NCI-H2227 (cell line): ENCODE measurements around the gene WDR37.
A peak's percentile ranks its signal among the peaks of the same experiment; 100 is the strongest.
"Not testable (repeated sequence)": the region's sequence is repeated elsewhere in the genome, so short reads cannot be mapped to it uniquely, and the experiment has no call there.

Experiments
- DNase-seq: peaks from one replicate; lab custom pipeline; 2025; ENCODE audit not compliant: unreplicated experiment; lab: John Stamatoyannopoulos, UW

Gene WDR37, protein sequence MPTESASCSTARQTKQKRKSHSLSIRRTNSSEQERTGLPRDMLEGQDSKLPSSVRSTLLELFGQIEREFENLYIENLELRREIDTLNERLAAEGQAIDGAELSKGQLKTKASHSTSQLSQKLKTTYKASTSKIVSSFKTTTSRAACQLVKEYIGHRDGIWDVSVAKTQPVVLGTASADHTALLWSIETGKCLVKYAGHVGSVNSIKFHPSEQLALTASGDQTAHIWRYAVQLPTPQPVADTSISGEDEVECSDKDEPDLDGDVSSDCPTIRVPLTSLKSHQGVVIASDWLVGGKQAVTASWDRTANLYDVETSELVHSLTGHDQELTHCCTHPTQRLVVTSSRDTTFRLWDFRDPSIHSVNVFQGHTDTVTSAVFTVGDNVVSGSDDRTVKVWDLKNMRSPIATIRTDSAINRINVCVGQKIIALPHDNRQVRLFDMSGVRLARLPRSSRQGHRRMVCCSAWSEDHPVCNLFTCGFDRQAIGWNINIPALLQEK

GRCh38 chr10:1056326-1057105 lies at the start of gene WDR37:
TSS of gene WDR37 (plus strand) at chr10:1056385. CDS start at chr10:1072156, 15,771 bp downstream.
- DNase-seq = peak; percentile 81

DNA sequence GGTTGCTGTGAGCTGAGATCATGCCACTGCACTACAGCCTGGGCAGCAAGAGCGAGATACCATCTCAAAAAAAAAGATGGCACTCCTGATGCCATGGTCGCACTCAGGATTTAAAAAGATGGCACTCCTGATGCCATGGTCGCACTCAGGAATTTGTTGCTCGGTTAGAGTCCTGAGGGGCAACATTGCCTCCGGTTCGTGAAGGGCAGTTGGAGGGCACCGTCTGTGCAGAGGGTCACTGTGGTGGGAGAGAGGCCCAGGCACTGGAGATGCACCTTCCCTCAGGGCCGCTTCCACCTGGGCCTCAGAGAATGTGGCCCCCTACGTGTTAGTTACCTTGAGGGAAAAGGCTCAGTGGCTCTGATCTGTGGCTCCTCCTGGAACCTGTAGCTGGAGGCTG lies 49.6 kb upstream of the WDR37 start:
- DNase-seq = no peak

DNA sequence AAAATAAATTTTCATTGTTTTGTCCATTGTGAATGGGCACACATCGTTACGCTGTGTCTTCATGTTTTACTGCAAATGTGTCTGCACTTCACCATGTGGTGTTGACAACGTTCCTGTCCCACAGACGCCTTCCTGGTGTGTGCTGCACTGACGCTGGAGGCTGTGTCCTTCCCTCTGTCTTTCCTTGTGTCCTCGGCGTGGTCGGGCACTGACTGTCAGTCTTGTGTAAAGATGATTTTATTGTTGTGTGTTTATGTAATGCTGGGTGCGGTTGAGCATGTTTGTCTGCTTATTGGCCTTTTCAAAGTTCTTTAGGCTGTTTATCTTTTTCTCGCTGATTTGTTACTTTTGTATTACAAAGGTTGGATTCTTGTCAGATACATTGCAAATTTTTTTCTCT lies 48.6 kb upstream of the WDR37 start:
- DNase-seq = no peak

- DNase-seq = no peak
Measured at GRCh38 chr10:1009071-1009494, 47.1 kb upstream of the WDR37 start.

DNA sequence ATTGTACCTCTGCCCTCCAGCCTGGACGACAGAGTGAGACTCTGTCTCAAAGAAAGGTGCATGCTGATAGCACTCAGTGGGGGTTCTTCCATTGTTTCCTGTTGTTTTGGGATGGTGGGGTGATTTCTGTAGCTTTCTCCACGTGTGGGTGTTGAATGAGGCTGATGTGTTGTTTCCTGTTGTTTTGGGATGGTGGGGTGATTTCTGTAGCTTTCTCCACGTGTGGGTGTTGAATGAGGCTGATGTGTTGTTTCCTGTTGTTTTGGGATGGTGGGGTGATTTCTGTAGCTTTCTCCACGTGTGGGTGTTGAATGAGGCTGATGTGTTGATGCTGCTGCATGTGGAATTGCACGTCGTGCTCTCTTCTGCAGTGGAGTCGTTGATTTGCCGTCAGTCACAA lies 46.2 kb upstream of the WDR37 start:
- DNase-seq = not testable (repeated sequence)

DNA sequence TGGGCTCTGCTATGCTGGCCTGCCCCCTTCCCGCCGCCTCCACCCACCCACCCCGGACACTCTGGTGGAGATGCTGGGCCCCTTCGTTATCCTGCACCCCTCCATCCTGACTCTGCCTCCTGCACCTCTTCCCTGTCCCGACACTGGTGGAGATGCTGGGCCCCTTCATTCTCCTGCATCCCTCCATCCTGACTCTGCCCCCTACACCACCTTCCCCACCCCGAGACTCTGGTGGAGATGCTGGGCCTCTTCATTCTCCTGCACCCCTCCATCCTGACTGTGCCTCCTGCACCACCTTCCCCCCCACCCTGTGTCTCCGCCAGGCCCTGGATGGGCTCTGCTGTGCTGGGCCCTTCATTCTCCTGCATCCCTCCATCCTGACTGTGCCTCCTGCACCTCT lies 45.5 kb upstream of the WDR37 start:
- no peak for DNase-seq

DNA sequence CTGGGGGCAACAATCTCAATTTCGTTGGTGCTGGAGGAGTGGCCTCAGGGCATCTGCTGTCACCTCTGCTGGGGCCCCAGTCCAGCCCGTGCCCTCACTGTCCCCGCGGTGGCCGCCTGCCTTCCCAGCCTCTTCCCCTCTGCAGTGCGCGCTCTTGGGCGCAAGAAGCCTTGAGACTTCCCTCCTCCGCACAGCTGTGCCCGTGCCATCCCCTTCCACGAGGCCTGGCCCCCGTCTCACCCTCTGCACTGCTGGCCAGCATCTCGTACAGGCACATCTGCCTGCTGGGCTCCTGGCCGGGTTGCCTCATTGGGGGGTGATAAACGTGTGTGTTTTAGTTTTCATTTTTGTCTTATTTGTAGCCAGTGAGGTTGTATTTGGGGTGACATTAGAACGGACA lies 44.5 kb upstream of the WDR37 start:
- DNase-seq = no peak

- DNase-seq = no peak
Measured at GRCh38 chr10:1015688-1016087, 40.5 kb upstream of the WDR37 start.

GRCh38 chr10:1019362-1019761 lies 36.8 kb upstream of the WDR37 start:
- DNase-seq = no peak

DNA sequence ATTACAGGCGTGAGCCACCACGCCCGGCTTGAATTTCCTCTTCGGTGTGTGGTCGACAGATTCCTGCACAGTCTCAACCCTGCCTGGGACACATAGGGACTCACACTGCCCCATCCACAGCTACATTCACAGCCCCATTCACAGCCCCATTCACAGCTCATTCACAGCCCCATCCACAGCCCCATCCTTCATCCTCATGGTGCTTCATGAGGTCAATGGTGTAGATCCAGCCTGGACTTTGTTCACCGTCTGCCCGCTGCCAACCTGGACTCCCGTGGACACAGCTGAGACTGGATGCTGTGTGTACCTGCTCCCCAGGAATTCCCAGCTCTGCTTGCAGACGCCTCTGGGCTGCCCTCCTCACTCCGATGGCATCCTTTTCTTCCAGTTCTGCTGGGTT lies 35.7 kb upstream of the WDR37 start:
- no peak for DNase-seq

DNA sequence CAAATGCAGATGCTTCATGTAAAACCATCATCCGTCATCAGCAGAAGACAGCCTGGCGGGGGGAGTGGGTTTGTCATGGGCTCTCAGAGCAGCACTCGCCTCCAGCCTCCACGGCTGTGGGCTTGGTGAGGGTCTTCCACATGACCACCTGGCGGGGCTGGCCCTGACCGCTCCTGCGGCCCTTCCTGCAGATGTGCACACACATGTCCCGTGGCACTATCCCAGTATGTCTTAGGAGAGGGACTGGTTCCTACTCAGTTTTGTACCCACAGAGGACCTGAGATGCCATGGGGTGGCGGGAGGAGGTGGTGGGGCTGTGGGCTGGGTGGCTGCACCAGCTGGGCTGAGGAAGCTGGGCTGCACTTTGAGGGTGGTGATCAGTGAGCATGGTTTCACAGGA lies 35.2 kb upstream of the WDR37 start:
- no peak for DNase-seq

- no peak for DNase-seq
Measured at GRCh38 chr10:1022413-1022812, 33.8 kb upstream of the WDR37 start.

DNA sequence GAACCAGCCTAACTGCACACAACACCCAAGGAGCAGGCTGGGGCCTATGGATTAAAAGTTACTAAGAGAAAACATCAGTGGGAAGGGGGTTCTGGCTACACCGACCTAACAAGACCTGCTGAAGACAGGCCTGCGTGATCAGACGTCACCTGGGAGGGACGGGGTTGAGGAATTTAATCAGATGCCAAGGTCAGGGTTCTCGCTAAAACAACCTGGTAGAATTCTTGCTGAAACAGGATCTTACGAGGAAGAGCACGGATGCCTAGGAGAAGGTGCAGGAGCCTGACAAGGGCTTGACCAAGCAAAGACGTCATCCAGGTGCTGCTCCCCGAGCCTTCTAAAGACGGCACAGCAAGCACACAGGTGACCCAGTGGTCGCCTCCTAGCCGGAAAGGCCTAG lies 32.1 kb upstream of the WDR37 start:
- no peak for DNase-seq

DNA sequence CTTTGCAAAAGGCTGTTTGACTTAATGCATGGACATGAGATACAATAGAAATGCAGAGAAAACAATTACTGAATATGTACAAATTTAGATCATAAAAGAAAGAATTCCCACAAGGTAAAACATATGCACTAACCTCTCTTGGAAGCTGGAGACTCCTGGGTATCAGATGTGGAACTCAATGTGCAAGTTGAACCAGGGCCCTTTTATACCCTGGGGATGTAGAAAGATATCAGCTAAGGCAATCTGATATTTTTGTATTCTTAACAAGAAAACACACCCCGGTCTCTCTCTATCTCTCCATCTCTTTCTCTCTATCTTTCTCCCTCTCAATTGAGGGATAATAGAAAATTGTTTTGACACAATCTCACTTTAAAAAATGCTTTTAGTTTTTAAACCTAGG lies 30.5 kb upstream of the WDR37 start, which contains the start of gene IDI2:
Gene IDI2 (minus strand): TSS at position 177 of the 400 bp plus-strand sequence. CDS start 1,136 bp downstream, outside the sequence.
- no peak for DNase-seq

- no peak for DNase-seq
Measured at GRCh38 chr10:1026578-1026977, 29.6 kb upstream of the WDR37 start.

- DNase-seq = no peak
Measured at GRCh38 chr10:1029838-1030237, 26.3 kb upstream of the WDR37 start.

DNA sequence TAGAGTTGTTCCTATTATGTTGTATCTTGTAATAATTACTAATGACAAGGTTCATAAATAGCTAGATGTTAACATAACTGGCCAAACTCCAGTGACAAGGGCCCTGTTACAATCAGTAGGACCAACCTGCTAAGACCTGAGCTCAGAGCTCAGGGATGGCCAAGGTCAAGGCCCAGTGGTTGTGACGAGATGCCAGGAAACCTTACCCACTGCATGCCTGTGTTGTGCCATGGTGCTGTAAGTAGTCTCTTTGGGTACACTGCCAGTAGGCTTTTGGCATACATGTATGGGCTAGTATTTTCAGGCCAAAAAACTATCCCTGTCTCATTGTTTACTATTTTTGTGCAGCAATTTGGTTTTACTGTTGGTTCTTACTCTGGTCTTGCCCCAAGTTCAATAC lies 22.6 kb upstream of the WDR37 start:
- no peak for DNase-seq

DNA sequence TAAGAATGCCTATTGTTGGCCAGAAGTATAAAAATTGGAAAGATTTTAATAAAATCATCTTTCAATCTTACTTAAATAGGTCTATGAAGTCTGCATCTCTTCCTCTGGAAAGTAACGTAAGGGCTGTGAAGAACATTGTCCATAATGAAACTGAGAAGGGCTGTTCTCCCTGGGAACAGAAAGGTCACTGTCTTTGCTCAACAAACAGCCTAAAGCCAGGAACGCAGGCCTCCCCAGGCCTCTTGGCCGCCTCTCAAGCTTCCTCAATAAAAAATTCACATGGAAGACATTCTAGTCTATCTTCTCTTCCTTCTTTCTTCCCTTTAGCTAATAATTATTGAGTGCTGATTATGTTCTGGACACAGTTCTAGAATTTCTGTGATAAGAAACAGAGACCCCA lies 21.4 kb upstream of the WDR37 start:
- no peak for DNase-seq

DNA sequence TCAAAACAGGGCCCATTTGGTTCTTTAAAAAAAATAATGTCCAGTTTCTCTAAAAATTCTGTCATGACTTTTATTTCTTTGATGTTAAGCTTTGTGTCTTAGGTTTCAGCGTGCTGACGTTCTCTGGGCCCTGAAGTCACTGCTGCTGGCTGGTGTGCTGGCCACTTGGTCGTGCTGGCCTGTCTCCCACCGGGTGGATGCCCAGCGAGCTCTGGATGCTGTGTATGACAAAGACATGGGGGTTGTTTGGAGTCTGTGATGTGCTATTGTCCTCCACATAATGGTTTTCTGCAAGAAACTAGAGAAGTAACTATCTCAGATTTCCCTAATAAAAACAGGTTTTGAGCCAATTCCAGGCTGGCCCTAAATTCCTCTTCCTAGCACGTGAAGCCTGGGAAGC lies 21.0 kb upstream of the WDR37 start:
- DNase-seq = no peak

GRCh38 chr10:1036341-1036791 lies 19.8 kb upstream of the WDR37 start:
- DNase-seq = no peak

DNA sequence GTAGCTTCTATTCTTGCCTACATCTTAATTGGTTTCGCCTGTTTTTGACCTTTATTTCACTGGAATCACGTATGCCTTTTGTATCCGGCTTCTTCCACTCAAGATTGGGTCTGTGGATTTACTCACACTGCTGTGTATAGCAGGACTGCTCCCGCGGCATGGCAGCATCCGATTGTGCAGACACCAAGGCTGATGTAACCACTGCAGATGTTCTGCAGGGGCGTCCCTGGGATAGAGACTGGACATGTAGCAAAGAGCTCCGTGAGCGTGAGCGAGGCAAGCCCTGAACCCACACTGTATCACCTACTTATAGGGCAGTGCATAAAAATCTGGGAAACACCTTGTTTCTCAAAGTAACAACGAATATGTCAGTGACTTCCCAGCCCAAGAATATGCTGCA lies 19.1 kb upstream of the WDR37 start:
- no peak for DNase-seq

- not testable (repeated sequence) for DNase-seq
Measured at GRCh38 chr10:1038769-1039168, 17.4 kb upstream of the WDR37 start.
